AML-193 (cell line): ENCODE results near the gene KCNC4.

Source experiments
- DNase-seq, 2 experiments: peaks; one replicate each; lab custom pipeline; 2025; lab: John Stamatoyannopoulos, UW

Gene KCNC4

DNA sequence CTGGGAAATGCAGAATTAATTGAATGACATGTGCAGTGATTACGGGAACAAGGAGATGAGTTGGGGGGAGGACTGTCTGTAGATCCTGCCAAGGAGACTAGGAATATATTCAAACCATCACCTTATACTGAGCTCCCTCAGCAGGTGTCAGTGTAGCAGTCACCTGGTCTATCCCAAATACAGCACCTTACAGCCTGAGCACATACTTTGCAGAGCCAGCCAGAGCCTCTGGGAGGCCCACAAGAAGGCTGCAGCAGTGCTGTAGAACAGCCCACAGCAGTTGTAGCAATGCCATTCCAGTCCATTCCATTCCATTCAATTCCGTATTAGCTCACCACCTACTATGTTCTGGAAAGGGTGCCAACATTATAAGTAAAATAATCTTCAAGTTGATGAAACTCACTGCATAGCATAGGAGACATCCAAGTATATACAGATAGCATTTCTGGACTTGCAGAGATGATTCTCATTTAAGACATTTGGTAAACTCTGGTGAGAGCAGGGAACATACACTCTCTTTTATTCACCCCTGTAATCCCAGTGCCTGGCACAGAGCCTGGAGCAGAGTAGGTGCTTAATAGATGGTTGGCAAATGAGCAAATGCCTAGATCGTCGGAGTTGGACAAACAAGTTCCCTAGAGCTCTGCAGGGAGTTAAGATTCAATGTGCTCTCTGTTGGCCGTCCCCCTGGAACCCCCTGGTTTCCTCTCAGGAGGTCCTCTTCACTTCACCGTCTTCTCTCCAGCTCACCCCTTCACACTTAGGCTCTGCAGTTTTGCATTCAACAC lies 44.7 kb downstream of the KCNC4 start:
- DNase-seq, result no peak

DNA sequence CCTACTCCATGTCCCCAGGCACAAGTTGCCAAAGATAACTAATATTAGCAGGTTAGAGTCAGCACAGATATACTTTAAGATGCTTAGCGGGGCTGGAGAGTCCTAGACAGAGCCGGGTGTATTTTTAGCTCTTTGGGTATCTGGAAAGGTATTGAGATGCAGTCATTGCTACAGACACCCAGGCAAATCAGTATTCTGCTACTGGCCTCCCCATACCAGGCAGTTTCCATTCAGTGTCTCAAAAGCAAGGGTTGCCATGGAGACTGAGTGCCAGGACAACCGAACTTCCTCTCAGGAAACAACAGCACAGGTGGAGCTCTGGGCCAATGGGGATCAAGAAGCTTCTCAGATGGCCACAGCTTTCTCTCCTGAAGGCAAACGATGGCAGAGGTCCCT lies 45.3 kb downstream of the KCNC4 start:
- DNase-seq, result no peak

DNA sequence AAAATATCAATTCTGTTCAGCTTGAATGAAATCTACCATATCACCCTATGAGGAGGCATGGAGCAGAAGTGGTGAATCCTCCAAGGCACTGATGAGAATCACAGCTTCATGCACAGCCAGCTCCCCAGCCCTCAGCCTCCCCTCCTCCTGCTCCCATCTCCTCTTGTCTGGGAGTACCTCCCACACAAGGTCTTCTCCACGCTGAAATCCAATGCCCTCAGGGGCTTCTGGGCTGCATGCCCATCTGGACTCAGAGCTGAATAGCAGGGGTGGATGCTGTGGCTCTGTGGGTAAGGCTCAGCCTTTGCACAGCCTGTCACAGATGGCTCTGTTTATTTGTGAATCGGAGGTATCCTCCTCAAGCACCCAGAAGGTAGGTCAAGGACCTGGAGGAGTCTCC lies 48.6 kb downstream of the KCNC4 start:
- no peak for DNase-seq

GRCh38 chr1:110259770-110260169 lies 49.7 kb downstream of the KCNC4 start:
- peak; percentile 57 to 59 for DNase-seq
